Articular chondrocyte of knee joint (primary cell): ENCODE data around the gene NKX2-8. TPM values are rescaled to one million over a fixed set of nuclear protein-coding genes. Genes with fewer than 3 reads are reported as not detected.

ENCODE experiments used
- total RNA-seq: library from RNA; depleted of rRNA; stranded (reverse); fragments of >200 nt; gene quantifications from 2 replicates; pipeline ENCODE4 v1.2.3, GENCODE V29; 2012

Gene NKX2-8
- total RNA-seq, result not detected in 2 replicates

DNA sequence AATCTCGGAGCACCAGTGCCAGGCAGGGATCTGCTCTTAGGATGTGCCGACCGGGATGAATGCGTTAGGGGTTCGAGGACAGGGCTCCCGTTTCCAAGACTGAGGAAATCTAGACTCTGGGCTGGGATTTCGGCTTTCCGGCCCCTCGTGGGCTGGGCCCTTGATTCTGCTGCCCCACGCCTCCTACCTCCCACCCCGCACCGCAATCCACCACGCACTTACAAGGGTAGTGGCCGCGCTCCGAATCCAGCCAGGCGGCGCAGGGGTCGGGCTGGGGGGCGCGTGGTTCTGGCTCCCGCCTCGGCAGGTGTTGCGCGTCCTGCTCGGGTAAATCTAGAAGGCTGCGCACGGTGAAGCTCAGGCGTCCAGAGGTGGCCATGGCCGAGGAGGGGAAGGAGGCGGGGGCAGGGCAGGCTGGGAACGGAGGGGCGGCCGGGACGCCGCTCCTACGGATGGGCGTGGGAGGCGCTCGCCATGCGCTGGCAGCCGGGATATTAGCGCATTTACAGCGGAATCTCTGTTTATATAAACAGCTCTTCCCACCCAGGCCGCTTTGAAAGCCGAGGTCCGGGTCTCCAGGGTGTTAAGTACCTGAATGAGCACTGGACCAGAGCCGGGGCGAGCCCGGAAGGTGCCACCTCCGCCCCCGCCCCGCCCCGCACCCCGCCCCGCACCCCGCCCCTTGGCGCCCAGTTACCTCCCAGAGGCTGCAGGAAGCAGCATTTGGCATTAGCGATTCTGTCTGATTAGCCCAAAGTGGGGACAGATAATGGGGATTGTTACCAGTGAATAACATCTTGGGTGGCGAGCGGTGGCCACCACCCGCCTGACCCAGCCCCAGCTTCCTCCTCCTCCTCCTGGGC, at the start of gene NKX2-8:
Gene NKX2-8, minus strand, starts transcription at position 604 of the 863 bp plus-strand sequence. Its CDS starts 225 bp downstream, at position 379.

Other genes with a start within 250 kb of the NKX2-8 start
- not detected in 2 replicates for gene NKX2-1, start 62.4 kb downstream of the NKX2-8 start, total RNA-seq
- under 0.01 and 0.22 TPM in 2 replicates for gene PAX9, start 79.2 kb upstream of the NKX2-8 start, total RNA-seq